Left kidney (tissue), 2 donors: ENCODE results near the gene LITAFD. TPM values are rescaled to one million over a fixed set of nuclear protein-coding genes. Genes with fewer than 3 reads are reported as not detected.
"Not testable (repeated sequence)": the region's sequence is repeated elsewhere in the genome, so short reads cannot be mapped to it uniquely, and the experiment has no call there.

Experiments
- DNase-seq: peaks from one replicate; pipeline ENCODE4 v3.0.0-alpha.2; 2013
- polyA plus RNA-seq: library from polyadenylated mRNA; unstranded; fragments of 120-200 nt; gene quantifications from one replicate; pipeline ENCODE4 v1.2.1, GENCODE V29; 2013; ENCODE audit not compliant: insufficient read length

The LITAFD gene
- polyA plus RNA-seq, 1 donor = not detected

DNA sequence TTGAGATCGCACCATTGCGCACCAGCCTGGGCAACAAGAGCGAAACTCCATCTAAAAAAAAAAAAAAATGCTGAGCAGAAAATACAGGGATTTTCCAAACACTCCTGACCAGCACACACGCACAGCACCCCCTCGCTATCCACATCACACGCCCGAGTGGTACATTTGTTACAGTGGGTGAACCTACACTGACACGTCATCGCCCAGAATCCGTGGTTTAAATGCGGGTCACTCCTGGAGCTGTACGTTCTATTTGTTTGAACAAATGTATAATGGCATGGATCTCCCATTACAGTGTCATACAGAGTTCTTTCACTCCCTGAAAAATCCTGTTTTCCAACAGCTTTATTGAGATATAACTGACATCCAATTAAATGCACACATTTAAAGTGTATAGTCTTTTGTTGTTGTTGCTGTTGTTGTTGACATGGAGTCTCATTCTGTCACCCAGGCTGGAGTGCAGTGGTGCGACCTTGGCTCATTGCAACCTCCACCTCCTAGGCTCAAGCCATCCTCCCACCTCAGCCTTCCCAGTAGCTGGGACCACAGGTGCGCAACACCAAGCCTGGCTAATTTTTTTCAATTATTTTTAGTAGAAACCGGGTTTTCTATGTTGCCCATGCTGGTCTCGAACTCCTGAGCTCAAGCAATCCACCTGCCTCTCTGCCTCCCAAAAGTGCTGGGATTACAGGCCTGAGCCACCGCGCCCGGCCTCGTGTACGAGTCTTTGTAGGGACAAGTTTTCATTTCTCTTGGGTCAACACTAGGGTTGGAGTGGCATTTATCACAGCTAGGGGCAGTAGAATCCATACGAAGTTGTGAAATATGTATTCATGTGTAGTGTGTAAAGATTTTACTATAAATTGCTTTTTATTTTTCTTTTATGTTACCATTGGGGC lies 8.9 kb upstream of the LITAFD start:
- no peak for DNase-seq

DNA sequence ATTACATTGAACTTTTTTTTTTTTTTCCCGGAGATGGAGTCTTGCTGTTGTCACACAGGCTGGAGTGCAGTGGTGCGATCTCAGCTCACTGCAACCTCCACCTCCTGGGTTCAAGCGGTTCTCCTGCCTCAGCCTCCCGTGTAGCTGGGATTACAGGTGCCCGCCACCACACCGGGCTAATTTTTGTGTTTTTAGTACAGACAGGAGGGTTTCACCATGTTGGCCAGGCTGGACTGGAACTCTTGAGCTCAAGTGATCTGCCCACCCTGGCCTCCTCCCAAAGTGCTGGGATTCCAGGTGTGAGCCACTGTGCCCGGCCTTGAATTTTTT lies 8.3 kb upstream of the LITAFD start:
- DNase-seq = not testable (repeated sequence)

DNA sequence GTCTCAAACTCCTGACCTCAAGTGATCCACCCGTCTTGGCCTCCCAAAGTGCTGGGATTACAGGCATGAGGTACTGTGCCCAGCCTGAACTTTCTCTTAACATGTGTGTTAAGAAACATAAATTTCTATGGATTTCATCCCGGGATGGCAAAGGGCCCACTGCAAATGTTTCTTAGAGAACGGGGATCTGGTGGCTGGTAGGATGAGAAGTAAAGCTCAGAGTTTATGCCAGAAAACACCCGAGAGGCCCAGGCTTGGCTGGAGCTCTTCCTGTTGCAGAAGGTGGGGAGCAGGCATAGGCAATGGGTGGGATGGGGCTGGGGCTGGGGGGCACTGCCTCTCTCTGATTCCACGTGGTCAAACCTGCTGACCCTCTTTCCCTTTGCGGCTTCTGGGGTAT lies 7.8 kb upstream of the LITAFD start:
- DNase-seq = no peak

DNA sequence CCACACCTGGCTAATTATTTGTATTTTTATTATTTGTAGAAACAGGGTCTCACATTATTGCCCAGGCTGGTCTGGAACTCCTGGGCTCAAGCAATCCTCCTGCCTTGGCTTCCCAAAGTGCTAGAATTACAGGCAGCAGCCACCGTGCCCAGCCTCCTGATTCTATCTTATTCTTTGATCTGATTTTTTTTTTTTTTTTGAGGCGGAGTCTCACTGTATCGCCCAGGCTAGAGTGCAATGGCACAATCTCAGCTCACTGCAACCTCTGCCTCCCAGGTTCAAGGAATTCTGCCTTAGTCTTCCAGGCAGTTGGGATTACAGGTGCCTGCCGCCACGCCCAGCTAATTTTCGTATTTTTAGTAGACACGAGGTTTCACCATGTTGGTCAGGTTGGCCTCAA lies 6.8 kb upstream of the LITAFD start:
- not testable (repeated sequence) for DNase-seq

DNA sequence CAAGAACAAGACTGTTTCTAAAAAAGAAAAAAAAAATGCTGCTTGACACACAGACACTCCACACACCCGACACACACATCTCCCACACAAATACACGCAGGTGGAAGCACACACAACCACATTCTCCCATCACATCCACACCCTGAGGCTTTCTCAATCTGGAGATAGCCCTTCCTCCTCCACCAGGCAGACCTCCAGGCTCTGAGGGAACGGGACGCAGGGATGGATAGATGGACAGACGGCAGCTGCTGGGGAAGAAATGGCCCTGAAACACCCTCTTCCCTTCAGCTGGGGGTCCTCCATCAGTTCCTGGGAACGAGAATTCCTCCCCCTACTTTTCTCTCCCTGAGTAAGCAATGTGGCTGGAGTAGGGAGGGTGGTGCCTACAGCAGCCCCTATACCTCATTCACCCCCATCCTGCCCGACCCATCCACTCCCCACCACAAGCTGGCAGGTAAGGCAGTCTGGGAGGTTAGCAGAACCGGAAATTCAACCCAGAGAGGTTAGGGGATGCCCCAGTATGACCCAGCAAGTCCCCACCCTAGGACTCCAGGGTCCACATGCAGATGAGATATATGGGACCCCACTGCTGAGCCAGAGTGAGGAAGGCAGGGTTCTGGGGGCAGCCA lies 4.1 kb upstream of the LITAFD start:
- DNase-seq = no peak

DNA sequence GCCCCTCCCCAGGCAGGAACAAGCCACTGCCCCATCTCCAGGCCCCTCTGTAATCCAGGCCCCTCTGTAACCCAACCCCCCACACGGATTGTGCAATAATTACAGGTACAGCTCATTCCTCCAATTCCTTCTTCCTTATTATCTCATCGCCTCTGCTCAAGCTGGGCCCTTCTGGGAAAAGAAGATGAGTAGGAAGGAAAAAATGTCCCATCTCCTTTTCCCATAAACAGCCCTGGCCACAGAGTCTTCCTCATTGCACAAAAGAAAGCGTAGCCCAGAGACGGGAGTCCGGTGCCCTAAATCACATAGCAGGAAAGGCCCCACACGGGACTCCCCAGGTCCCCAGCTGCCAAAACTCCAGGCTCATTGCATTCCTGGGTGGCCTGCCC lies 3.6 kb upstream of the LITAFD start:
- no peak for DNase-seq

DNA sequence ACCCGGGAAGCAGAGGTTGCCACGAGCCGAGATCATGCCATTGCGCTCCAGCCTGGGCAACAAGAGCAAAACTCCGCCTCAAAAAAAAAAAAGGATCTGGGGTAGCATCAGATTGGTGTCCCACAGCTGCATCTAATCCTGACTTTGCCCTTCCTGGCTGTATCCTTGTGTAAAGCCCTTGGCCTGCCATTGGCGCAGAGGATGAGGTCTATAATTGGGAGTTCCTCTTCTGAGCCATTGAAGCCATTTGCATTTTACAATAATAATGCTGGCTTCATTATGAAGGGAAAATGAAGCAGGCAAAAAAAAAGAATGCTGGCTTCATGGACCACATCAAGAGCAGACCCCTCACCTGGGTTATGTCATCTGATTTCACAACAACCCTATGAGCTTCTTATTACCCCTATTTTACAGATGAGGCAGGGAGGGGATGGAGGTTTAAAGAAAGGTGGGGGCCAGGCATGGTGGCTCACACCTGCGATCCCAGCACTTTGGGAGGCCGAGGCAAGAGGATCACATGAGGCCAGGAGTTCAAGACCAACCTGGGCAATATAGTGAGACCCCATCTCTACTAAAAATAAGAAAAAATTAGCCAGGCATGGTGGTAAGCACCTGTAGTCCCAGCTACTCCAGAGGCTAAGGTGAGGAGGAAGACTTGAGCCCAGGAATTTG lies 1.2 kb upstream of the LITAFD start:
- no peak for DNase-seq

DNA sequence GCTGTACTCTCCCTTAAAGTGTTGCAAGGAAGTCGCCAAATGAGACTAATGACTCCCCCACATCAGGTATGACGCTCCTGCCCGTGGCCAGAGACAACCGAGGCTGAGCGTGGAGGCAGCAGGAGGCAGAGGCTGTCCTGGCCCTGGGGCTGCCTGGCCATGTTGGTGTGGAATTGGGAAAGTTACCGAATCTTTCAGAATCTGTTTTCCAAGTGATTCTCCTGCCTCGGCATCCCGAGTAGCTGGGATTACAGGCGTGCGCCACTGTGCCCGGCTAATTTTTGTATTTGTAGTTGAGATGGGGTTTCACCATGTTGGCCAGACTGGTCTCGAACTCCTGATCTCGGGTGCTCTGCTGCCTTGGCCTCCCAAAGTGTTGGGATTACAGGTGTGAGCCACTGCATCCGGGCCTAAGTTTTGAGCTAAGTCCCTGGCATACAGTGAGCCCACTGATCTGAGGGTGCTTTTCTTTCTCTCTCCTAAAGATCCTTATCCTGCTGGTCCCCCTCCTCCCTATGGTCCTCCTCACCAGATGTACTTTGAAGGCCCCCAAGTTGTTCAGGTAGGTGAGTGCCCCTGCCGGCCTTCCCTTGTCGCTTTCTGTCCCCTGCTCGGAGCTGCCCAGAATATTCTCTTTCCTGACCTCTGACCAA lies 700 bp downstream of the LITAFD start:
- DNase-seq = no peak

DNA sequence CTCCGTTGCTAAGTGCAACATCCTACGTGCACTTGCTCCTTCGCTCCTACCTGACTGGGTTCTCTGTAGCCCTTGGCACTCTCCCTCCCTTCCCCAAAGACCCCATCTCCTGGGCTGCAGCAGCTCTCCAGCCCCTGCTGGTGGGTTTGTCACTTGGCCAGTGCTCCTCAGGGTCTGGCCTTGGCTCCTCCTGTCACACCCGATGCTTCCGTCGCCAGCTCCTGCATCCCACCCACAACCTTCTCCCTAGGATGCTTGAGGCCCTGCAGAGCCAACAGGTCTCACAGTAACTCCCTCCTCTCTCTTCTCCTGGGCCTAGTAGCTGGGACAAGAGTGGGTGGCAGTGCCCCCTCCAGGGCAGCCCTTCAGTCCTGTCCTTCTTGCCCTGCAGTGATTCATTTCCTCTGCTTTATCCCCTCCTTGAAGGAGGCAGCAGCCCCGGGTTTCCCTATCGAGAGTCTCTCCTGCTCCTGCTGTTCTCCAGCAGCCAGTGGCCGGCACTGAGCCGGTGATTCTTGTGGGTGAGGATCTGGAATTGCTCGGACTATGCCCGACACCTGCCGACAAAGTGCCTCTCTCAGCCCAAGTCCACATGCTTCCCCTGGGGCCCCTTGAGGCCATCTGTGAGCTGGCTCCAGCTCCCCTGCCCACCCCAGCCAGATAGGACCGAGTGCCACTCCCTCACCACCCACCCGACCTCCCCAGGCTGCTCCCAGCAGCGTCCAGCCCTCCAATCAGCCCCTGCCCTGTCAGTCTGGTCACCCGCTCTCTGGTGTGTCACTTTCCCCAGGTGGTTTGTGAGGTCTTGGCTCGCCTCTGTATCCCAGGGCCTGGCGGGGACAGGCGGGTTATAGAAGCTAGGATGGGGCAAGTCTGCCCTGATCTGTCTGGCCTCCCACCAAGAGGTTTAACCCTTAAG lies 3.8 kb downstream of the LITAFD start:
- no peak for DNase-seq

DNA sequence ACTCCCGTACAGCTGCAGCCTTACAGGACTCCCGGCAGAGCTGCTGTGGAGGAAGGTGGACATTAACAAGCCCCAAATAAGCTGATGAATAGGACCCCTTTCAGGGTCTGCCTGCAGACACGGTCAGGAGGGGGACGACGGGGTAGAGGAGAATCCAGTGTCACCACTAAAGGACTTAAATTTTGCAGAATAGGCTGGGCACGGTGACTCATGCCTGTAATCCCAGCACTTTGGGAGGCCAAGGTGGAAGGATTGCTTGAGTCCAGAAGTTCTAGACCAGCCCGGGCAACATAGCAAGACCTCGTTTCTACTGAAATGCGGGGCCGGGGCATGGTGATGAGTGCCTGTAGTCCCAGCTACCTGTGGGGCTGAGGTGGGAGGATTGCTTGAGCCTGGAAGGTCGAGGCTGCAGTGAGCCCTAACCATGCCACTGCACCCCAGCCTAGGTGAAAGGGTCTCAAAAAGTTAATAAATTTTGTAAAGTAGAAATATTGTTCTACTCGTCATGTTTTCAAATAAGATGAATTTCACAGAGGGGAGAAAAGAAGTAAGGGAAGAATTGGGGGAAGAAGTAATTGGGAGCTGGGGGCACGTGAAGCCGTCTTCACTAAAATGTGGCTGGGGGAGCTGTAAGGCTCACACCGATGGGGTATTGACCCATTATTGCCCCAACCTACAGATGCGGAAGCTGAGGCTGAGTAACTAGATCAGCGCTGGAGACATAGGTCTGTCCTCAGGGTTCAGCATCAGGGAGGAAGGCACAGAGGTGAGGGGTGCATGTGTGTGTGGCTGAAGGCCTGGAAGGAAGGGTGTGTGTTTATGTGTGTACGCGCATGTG lies 4.7 kb downstream of the LITAFD start:
- no peak for DNase-seq

DNA sequence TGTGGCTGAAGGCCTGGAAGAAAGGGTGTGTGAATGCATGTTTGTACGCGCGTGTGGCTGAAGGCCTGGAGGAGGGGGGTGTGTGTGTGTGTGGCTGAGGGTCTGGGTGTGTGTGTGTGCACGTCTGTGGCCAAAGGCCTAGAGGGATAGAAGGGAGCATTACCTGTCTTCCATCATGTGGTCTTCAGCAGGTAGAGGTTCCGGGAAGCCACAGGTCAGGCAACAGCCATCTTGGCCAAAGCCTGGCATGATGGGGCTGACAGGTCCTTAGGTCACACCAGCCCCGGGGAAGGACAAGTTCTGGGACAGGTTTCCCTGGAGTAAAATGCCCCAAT lies 5.2 kb downstream of the LITAFD start:
- no peak for DNase-seq

DNA sequence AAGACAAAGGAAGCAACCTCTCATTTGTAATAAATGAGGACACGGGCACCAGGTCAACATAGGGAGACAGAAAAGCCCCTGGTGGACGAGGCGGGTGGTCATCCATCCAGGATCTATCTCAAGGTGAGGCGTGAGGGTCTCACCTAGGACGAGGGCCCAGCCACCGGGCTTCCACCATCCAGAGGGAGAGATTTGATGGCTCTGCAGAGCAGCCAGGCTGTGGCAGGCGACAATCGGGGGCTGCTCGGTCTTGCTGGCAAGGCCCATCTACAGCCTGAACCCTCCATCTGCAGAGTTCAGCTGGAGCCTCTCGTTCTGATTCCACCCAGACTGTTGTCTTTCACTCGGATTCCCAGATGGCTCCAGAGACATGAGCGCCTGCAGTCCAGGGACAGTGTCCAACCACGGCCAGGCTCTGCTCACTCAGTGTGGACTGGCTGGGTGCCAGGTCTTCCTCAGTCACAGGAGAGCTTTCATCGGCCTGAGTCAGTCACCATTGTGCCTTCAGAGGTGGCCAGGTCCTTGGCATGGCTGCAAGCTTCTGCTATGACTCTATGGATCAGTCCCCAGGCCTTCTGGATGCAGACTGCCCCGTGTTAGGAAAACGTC lies 5.9 kb downstream of the LITAFD start:
- no peak for DNase-seq

DNA sequence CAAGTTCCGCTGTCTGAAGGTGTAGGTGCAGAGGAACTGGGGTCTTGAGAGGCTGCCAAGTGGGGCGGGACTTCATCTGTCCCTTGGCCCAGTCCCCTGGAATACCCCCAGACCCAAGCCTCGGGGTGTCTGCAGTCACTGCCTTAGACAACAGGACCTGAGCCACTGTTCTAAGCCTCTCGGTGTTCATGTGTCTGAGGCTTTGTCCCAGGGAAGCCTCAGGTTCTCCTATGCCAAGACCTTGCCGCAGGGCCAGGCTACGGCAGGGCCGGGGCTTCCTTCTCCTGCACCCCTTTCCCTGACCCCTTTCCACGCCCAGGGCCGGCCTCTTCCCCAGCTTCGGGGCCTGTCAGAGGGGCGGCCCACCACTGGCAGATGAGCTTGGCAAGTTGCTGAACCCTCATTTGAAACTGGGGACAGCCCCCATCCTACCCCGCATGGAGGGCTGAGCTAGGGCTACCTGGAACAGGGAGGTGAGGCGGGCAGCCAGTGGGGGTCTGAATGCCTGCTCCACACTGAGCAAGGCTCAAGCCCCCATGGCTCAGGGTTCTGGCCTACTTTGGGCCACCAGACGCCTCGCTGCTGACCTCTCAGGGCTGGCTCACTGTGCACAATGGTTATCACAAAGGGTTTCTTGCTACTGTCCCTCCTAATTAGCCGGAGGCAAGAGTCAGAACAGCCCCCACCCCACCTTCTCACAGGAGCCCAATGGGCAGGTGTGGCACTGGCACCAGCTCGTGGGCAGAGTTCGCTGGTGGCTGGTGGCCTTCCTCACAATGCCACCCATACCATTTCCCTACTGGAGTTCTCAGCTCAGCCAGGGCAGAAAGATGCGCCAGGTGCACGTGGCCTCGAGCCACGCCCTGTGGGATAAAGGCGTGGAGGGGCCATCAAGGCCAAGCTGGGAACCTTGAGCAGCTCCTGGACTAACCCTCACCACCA lies 7.1 kb downstream of the LITAFD start:
- DNase-seq = no peak

DNA sequence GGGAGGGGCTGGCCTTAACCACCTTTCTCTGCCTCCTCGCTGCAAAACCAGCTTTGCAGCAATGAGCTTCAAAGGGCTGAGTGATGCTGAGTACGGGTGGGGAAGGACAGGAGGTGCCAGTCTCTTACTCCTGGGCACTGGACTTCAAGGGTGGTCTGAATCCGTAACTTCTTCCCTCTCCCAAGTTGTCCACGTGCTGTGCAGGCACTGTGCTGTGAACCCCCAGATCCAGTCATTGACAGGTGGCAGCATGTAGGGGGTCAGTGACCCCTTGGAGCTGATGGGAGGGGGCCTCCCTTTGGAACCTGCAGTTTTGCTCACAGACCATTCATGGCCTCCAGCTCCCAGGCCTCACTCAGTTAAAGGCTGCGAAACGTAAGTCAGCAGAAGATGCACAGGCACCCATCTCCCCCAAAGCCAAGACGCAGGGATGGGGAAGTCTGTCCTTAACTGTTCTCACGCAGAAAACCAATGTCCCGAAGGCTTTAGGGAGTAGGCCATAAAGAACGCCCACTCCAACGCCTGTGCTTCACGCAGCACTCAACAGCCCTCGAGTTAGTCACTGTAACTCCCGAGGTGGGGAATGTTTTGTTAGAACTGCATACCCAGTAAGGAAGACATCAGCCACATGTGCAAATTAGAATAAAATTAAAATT lies 7.9 kb downstream of the LITAFD start:
- DNase-seq = no peak

DNA sequence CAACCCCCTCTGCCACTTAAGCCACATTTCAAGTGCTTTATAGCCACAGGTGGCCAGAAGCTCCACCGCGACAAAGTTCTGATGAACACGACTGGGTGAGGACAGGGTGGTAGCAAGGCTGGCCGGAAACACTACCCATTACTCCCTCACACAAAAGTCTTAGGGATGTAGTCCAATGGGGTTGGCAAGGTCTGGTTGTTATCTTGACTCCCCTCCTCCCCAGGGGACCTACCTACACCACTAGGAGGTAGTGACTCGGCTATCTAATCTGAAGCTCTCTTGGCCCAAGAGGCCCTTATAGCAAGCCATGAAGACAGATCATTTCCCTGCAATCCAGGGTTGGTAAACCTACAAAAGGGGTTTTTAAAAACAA lies 8.4 kb downstream of the LITAFD start:
- no peak for DNase-seq

DNA sequence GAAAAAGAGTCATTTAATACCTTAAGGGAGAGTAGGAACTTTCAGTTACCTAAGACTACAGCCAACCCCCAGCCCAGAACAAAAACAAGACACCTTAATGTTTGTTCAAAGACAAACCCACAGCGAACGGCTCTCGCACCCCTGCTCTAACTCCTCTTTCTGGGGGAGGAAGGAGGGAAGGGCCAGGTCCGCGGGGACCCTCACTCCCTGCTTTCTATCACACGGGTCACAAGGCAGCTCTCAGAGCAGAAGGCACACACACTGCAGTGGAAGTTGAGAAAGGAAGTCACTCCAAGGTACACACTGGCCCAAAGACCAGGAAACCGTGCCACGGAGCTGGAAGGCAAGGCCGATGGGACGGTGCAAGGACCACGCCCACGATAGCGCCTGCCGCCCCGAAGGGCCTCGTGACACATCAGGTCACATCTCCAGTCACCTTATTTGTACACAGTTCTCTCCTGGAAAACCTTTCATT lies 10.0 kb downstream of the LITAFD start:
- no peak for DNase-seq

DNA sequence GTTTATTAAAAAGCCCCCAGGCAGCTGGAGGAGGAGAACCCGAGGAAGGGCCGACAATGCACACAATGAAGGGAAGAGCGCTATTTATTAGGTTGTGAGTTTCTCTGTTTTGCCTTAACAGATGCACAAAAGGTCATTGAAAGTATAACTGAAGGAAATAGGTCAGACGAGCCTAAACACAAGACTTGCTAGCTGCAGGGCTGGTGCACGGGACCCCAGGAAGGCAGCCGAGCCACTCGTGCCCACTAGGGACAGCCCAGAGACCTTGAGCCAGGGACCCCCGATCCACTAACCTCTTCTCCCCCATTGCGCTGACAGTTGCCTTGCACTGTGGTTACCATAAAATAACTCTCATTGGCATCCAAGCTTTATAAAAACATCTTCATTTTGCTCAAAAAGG lies 11.3 kb downstream of the LITAFD start:
- no peak for DNase-seq

DNA sequence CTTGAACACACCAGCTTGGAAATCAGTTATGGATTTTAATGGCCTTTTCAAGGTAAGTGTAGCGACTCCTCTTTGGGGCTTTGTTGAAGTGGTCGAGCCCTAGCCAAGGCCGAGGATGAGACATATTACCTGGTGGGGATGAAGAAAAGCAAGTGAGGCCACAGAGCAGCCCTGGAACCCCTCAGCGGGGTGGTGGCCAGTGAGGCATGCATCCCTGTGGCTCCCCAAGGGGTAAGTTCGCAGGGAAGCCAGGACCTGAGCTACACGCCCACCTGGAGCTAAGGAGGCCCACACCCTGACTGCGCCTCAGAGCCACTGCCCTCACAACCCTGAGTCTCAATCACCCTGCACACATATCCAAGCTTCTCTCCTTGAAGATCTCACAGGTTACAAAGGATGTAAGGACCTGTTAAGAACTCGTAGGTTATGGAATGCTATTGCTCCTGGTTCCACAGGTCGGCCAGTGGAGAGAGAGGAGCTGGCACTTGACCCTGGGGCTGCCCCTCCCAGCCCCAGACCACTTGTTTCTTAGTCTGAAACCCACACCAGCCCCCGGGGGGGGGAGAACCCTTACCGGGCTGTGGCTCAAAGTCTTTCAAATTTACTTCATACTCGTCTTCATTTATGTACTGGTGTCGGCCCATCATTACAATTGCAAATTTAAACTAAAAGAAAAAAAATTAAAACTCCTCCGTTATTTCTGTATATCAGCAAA lies 12.0 kb downstream of the LITAFD start:
- DNase-seq = no peak
